Measurements from ENCODE around the gene UGDH.

- TF ChIP-seq CTCF (IDR thresholded peaks at IDR 0.05) (no peak), EP300 (IDR thresholded peaks at IDR 0.05; ENCODE audit: low read depth) (no peak), POLR2A (IDR thresholded peaks at IDR 0.05) (no peak), POLR2AphosphoS5 (IDR thresholded peaks at IDR 0.05) (no peak)
These were observed 38.8 kb upstream of the UGDH start for GRCh38 chr4:39565878-39566600.

Measured in transverse colon (tissue), 4 donors.